GM18499 (cell line): ENCODE data around the gene LAMP2.

Experiments used
- ATAC-seq: cut with Tn5 transposase; IDR thresholded peaks from one replicate; pipeline ENCODE4 v1.9.1; 2021; ENCODE audit warnings: moderate number of reproducible peaks; ENCODE audit not compliant: insufficient read depth, unreplicated experiment

LAMP2 gene

DNA sequence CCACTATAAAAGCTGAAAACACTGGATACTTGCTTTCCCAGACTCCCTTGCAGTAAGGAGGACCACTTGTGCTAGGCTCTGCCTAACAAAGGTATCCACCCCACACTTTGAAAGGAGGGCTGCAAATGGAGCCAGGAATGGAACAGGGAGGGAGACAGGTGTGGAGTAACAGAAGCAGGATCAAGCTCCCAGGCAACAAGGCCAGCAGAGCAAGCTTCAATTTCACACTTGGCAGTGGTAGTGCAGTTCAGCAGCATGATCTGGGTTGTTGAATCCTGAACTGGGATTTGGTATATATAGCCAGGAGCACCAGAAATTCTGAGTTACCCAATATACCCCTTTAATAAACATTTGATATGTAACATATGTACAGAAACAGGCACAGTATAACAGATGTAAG, 9.8 kb downstream of the LAMP2 start:
- no peak for ATAC-seq

GRCh38 chrX:120457766-120458180, 11.3 kb downstream of the LAMP2 start:
- peak; percentile 85 for ATAC-seq

GRCh38 chrX:120456973-120457372, 12.1 kb downstream of the LAMP2 start:
- no peak for ATAC-seq

DNA sequence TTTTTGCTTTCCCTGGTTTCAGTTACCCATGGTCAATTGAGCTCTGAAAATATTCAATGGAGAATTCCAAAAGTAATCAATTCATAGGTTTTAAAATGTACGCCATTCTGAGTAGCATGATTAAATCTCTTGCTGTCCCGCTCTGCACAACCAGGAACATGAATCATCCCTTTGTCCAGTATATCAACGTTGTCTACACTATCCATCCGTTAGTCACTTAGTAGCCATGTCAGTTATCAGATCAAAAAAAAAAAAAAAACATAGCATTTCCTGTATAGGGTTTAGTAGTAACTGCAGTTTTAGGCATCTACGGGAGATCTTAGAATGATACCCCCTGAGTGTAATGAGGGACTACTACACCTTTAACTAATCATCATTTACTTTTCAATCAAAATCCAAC, 15.1 kb downstream of the LAMP2 start:
- ATAC-seq, result no peak

DNA sequence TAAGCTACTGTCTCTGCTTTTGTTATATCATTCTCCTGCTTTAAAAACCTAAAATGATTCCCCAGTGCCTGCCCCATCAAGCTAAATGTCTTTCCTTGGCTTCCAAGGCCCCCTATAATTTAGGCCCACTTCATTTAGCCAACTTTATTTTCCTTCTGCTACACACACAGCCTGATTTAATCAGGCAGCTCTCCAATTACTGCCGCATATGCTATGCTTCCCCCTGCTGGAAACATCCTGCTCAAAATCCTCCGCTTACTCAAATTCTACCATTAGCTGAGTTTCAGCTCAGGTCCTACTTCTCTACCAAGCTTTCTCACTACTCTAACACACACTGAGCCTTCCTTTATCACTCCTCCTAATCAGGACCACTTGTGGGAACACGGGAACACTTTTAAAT, 17.0 kb downstream of the LAMP2 start:
- no peak for ATAC-seq

DNA sequence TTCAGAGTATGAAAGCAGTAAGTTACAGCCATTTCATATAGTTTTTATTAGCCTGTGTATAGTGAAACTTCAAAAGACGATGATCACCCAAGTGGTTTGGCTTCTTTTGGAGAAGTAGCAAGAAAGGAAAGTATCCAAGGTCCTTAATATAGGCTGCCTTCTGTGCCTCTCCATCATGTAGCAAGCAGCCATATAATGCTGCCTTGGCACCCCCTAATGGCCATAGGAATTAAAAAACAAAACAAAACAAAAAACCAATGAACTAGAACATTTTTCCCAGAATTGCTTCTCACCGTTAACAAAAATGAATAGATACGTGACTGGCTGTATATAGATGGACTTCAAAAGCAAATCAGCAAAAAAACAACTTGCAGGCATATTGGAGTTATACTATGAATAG, 18.9 kb downstream of the LAMP2 start:
- ATAC-seq, result no peak

- ATAC-seq, result no peak
These were observed 22.6 kb downstream of the LAMP2 start for GRCh38 chrX:120446498-120446897.

DNA sequence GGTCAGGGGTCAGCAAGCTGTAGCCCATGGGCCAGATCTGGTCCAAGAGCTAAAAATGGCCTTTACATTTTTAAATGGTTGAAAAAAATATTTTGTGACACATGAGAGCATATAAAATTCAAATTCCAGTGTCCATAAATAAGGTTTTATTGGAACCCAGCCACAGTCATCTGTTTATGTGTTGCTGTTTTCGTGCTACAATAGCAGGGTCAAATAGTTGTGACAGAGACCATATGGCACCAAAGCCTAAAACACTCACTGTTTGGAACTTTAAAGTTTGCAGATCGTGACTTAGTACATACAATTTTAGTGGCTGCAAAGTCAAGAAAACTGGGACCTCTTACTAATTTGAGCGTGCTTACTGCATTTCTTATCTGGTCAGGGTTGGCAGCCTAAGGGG, 29.2 kb downstream of the LAMP2 start:
- ATAC-seq, result no peak

- no peak for ATAC-seq
These were observed 39.1 kb downstream of the LAMP2 start for GRCh38 chrX:120429776-120430540.

DNA sequence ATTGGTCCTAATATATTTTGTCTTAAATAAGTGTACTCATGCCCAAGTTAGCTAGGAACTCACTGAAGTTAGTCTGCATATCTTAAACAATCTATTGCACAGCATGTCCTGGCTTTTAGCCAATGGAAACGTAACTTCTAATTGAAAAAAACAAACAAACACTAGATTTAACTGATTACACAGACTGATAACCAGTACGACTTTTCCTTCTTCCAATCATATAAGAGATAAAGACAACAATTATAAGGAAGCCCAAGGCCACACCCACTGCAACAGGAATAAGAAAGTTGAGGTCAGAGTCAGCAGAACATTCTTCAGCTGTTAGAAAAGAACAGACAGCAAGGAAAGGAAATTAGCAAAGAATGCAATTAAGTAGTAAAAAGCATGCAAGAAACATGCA, 40.8 kb downstream of the LAMP2 start:
- ATAC-seq, result no peak

GRCh38 chrX:120426599-120426998, 42.5 kb downstream of the LAMP2 start:
- no peak for ATAC-seq

GRCh38 chrX:120419463-120419862, 49.6 kb downstream of the LAMP2 start:
- ATAC-seq, result no peak

DNA sequence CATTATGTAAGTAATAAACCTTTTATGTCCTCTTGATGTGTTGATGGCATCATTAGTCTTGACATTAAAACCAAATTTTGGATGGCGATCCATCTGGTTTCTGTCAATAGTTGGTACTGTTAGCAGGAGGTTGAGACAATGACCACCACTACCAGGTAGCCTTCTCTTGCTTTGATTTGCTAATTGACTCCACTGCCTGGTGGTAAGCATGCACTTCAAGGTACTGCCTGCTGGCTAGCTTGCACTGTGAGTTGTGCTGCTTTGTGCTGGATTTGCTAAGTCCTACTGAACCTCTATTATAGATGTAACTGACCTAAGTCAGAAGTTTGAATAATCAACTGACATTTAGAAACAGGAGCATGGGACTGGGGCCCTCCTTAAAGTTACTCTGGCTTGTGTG, 60.9 kb downstream of the LAMP2 start:
- ATAC-seq, result no peak

- no peak for ATAC-seq
These were observed 62.5 kb downstream of the LAMP2 start for GRCh38 chrX:120406638-120407037.

DNA sequence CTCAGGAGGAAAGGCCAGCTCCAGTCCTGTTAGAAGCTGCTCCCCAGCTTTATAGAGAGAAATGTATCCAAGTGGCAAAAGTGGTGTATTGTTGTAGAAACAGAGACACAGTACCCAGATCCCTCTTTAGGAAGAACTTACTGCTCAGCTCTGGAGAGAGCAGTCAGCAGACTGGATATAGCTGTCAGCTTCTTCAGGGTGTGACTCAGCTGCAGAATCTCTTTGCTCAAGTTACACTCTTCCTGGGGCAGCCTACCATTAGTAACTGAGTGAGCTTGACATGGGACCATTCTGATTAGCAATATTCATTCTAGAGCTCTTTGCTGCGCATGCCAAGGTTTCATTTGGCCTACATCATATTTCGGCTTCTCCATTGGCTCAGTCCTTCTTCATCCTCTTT, 66.7 kb downstream of the LAMP2 start:
- no peak for ATAC-seq

GRCh38 chrX:120401301-120401700, 67.8 kb downstream of the LAMP2 start:
- no peak for ATAC-seq

GRCh38 chrX:120380699-120381098, 88.4 kb downstream of the LAMP2 start:
- ATAC-seq, result no peak

DNA sequence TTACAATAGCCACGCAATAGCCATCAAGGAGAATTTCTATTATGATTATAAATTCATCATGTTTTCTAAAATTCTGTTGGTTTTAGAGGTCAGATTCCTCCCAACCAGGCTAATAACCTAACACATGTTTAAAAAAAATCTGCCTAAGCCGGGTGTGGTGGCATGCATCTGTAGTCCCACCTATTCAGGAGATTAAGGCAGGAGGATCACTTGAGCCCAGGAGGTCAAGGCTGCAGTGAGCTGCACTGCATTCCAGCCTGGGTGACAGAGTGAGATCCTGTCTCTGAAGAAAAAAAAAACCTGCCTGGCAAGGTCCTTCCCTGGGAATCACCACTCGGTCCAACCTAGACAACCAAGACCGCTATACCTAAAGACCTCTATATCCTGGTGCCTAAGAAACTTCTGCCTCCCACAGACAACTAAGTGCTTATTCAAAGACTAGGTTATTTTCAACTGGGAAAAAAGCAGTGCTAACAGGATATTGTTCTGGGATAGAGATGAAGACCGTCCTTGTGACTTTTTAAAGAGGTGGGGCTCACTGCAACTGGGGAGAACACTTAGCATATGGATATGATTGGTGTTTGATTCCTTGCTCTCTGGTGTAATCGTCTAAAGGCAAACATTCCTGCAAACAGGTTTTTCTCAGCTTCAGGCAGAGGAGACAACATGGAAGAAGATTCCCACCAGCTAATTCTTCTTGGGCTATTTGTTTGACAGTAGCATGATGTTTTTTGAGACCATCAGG, 89.0 kb downstream of the LAMP2 start:
- no peak for ATAC-seq

- ATAC-seq, result no peak
These were observed 90.5 kb downstream of the LAMP2 start for GRCh38 chrX:120378570-120378969.
